22Rv1 (cell line): ENCODE data around the gene LAMB4.
"Not testable (repeated sequence)": the region's sequence is repeated elsewhere in the genome, so short reads cannot be mapped to it uniquely, and the experiment has no call there.

Experiments
- H3K27ac ChIP-seq: fragments of 450-650 bp; 2 replicates; pipeline ENCODE4 v1.5.1; 2017
- ZFX ChIP-seq: fragments of 450-650 bp; IDR thresholded peaks from 2 replicates; pipeline ENCODE4 v1.6.1; 2017; ENCODE audit warnings: antibody characterized with exemption, borderline replicate concordance
- TF ChIP-seq, protein P1 (sequence below): fragments of 450-650 bp; IDR thresholded peaks from 2 replicates; pipeline ENCODE4 v1.5.1; 2017; ENCODE audit warnings: mild to moderate bottlenecking

Gene LAMB4

DNA sequence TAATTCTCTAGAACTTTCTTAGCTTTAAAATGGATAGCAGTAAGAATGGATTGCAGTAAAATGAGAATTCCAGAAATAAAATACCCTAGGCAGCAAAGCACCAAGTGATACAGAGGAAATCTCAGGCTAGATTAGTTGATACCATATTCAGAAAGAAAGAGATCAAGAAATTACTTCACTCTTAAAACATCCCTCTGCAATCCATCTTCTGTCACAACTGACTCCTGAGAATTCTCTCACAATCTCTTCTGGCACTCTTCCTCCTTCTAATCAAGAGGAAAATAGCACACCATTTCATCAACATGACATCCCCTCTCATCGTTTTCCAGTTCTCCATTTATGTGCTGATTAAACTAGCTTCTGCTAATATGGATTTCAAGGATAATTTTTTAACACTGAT, 85.0 kb downstream of the LAMB4 start:
- no peak overlapping the region for H3K27ac ChIP-seq
- TF ChIP-seq ZFX: no peak
- TF ChIP-seq, protein P1, sequence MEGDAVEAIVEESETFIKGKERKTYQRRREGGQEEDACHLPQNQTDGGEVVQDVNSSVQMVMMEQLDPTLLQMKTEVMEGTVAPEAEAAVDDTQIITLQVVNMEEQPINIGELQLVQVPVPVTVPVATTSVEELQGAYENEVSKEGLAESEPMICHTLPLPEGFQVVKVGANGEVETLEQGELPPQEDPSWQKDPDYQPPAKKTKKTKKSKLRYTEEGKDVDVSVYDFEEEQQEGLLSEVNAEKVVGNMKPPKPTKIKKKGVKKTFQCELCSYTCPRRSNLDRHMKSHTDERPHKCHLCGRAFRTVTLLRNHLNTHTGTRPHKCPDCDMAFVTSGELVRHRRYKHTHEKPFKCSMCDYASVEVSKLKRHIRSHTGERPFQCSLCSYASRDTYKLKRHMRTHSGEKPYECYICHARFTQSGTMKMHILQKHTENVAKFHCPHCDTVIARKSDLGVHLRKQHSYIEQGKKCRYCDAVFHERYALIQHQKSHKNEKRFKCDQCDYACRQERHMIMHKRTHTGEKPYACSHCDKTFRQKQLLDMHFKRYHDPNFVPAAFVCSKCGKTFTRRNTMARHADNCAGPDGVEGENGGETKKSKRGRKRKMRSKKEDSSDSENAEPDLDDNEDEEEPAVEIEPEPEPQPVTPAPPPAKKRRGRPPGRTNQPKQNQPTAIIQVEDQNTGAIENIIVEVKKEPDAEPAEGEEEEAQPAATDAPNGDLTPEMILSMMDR: no peak

DNA sequence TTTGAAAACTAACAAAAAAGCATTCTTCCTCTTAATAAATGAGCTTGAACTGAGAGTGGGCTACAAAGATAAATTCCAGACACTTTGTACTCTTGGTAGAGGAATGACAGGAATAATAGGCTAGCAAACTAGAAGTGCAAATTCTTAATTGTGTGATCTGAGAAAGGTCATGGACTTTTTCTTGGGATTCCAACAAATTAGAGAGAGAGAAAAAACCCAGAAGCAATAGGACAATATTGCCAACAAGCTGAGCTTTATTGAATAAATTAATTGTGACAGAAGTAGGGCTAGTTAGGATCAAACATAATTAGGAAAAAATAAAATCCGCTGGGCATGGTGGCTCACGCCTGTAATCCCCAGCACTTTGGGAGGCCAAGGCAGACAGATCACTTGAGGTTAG, 85.8 kb downstream of the LAMB4 start:
- H3K27ac ChIP-seq: no peak overlapping the region
- TF ChIP-seq, protein P1: no peak
- no peak for TF ChIP-seq ZFX

DNA sequence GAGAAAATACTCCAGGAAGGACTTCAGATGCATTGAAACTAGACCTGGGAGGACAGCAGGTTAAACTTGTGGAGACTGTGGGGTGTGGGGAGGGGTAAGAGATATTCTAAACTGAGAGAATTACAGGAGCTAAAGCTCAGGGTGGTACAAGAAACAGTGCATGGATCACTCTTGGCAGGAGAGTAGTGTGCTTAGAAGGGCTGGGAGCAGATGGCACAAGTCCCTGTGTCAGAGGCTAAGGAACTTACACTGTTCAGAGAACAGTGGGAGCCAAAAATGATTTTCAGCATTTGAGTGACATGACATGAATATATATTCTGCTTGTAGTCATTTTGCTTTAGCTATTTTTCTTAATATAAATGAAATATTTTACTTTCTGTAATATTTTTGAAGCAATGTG, 91.2 kb downstream of the LAMB4 start:
- H3K27ac ChIP-seq: no peak overlapping the region
- no peak for TF ChIP-seq ZFX
- TF ChIP-seq, protein P1: no peak

DNA sequence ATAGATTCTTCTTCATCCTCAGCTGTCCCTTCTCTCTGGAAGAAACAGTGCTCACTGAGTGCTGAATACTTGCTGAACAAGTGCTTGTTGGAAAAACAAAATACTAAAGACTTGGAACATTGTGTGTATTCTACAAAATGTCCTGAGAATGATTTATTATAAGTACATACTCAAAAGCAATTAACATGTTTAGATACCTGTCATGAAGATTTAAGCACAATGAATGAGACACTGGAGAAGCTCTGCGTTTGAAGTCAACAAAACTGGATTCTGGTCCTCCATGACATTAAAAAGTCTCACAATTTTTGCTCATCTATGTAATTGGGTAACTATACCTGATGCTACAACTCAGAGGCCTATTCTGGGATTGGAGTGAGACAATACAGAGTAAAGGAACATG, 92.4 kb downstream of the LAMB4 start:
- TF ChIP-seq, protein P1: no peak
- no peak for TF ChIP-seq ZFX
- H3K27ac ChIP-seq: no peak overlapping the region

DNA sequence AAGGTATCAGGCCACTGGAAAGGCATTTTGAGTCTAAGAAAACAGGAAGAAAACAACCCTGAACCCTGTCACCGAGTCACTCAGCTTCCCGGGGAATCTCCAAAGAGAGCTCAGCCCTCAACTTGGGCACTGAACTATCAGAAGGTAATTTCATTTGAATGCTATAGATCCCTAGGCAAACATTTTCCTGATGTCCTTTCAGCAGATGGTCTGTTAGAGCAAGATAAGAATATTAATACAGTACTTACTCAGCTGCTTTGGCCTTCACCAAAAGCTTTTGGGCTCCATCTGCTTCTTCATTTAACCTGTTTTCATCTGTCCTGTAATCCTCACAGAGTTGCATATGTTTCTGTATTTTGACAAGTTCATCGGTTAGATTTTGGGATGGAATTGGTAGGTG, 93.0 kb downstream of the LAMB4 start:
- TF ChIP-seq ZFX: no peak
- TF ChIP-seq, protein P1: no peak
- H3K27ac ChIP-seq: no peak overlapping the region

DNA sequence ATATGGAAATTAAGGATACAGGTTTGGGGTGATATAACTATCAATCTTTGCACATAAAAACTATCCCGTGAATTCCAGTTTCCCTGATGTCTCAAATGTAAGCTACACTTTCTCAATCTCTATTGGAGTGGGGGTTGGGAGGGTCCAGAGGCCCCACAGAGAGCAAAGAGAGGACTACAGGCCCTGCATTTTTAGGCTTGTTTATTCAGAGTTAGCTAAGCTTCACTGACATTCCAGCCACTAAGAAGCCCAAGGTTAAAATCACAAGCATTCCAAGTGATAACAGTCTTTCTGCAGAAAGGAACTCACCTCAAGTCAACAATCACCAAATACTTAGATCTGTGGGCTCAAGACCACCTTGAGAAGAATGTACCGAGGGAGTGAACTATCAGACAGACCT, 95.6 kb downstream of the LAMB4 start:
- TF ChIP-seq, protein P1: no peak
- no peak for TF ChIP-seq ZFX
- H3K27ac ChIP-seq: no peak overlapping the region

DNA sequence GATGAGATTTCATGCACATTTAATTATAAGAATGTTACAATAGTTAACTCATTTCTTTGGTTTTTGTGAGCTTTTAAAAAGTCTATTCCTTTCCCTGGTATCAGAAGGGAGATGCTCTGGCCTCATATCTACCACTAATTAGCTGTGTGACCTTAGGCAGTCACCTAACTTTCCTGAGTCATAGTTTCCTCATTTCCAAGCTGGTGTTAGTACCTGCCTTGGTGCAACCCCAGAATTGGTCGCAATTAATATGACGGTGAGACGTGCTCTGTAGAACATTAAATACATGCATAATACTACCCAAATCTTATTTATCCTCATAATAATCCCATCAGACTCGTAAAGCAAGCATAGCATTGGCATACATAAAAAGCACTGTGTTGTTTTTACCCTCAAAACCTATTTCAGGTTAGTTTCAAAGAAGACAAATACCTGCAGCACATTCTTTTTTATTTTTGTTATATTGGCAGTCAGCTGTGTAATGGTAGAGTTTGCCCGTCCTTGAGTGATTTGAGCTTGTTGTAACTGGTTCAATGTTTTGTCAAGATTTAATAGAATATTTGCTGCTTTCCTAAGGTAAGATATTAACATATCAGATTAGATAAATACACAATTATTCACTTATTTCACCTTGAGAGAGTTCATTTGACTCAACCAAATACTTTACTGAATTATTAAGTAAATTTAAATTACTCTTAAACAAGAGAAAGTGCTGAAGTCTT, 96.2 kb downstream of the LAMB4 start:
- H3K27ac ChIP-seq: no peak overlapping the region
- TF ChIP-seq, protein P1: no peak
- TF ChIP-seq ZFX: no peak

DNA sequence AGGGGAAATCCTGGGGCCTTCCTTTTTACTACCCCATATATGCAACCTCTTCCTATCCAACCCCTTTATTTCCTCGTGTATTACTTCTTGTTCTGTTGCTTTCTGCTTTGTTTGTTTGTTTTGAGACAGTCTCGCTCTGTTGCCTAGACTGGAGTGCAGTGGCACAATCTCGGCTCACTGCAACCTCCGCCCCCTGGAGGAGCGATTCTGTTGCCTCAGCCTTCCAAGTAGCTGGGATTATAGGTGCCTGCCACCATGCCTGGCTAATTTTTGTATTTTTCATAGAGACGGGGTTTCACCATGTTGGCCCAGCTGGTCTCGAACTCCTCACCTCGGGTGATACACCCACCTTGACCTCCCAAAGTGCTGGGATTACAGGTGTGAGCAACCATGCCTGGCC, 96.9 kb downstream of the LAMB4 start:
- H3K27ac ChIP-seq: not testable (repeated sequence)
